ENCODE results near the gene KREMEN1. TPM values are rescaled to one million over a fixed set of nuclear protein-coding genes. Genes with fewer than 3 reads are reported as not detected.

Gene KREMEN1
- total RNA-seq, 1 donor from 2014 or later: 7.1 TPM

GRCh38 chr22:29207562-29208501 is 135.0 kb downstream of the KREMEN1 start:
- no peak for DNase-seq (ENCODE audit: low read depth)
- peaks cover 36% of the 10 kb centered on the region for H3K27me3 ChIP-seq (ENCODE audit: control insufficient read depth, insufficient read depth, low read length)
- TF ChIP-seq CTCF (IDR thresholded peaks at IDR 0.05; ENCODE audit: insufficient read depth, low read length, poor library complexity, severe bottlenecking): no peak
- no peaks in the 10 kb centered on the region for H3K36me3 ChIP-seq (ENCODE audit: control insufficient read depth, insufficient read depth, low read length)
- H3K4me3 ChIP-seq (ENCODE audit: low read depth, low read length): no peak overlapping the region

- Histone ChIP-seq H3K36me3 (ENCODE audit: control insufficient read depth, insufficient read depth, low read length) (no peaks in the 10 kb centered on the region), H3K4me3 (ENCODE audit: low read depth, low read length) (no peak overlapping the region), H3K27me3 (ENCODE audit: control insufficient read depth, insufficient read depth, low read length) (peaks cover 36% of the 10 kb centered on the region)
- no peak for TF ChIP-seq CTCF (IDR thresholded peaks at IDR 0.05; ENCODE audit: insufficient read depth, low read length, poor library complexity, severe bottlenecking)
- no peak for DNase-seq (ENCODE audit: low read depth)
Observed at GRCh38 chr22:29208502-29208862, 135.6 kb downstream of the KREMEN1 start.

- no peaks in the 10 kb centered on the region for H3K36me3 ChIP-seq (ENCODE audit: control insufficient read depth, insufficient read depth, low read length)
- H3K27me3 ChIP-seq (ENCODE audit: control insufficient read depth, insufficient read depth, low read length): peaks cover 36% of the 10 kb centered on the region
- H3K4me3 ChIP-seq (ENCODE audit: low read depth, low read length): no peak overlapping the region
- TF ChIP-seq CTCF (IDR thresholded peaks at IDR 0.05; ENCODE audit: insufficient read depth, low read length, poor library complexity, severe bottlenecking): no peak
- no peak for DNase-seq (ENCODE audit: low read depth)
Observed at GRCh38 chr22:29208879-29209623, 136.2 kb downstream of the KREMEN1 start.

GRCh38 chr22:29209624-29209929 is 136.7 kb downstream of the KREMEN1 start:
- H3K27me3 ChIP-seq (ENCODE audit: control insufficient read depth, insufficient read depth, low read length): peaks cover 39% of the 10 kb centered on the region
- TF ChIP-seq CTCF (IDR thresholded peaks at IDR 0.05; ENCODE audit: insufficient read depth, low read length, poor library complexity, severe bottlenecking): no peak
- H3K4me3 ChIP-seq (ENCODE audit: low read depth, low read length): no peak overlapping the region
- no peaks in the 10 kb centered on the region for H3K36me3 ChIP-seq (ENCODE audit: control insufficient read depth, insufficient read depth, low read length)
- DNase-seq (ENCODE audit: low read depth): no peak

GRCh38 chr22:29211066-29211465 is 138.2 kb downstream of the KREMEN1 start:
- H3K27me3 ChIP-seq (ENCODE audit: control insufficient read depth, insufficient read depth, low read length): peaks cover 40% of the 10 kb centered on the region
- no peak for DNase-seq (ENCODE audit: low read depth)
- no peak overlapping the region for H3K4me3 ChIP-seq (ENCODE audit: low read depth, low read length)
- no peaks in the 10 kb centered on the region for H3K36me3 ChIP-seq (ENCODE audit: control insufficient read depth, insufficient read depth, low read length)
- no peak for TF ChIP-seq CTCF (IDR thresholded peaks at IDR 0.05; ENCODE audit: insufficient read depth, low read length, poor library complexity, severe bottlenecking)

Measured in kidney epithelial cell (primary cell).